ENCODE measurements around the gene TRIM63. TPM values are rescaled to one million over a fixed set of nuclear protein-coding genes. Genes with fewer than 3 reads are reported as not detected.
A peak's percentile ranks its signal among the peaks of the same experiment; 100 is the strongest.

Gene TRIM63
- total and polyA plus RNA-seq, 7 donors = 74.2 to 2,937 (median 541) TPM

- Histone ChIP-seq H3K27ac (peak overlapping the region; percentile 88), H3K9me3 (no peaks in the 10 kb centered on the region)
- peak; percentile 5 to 19 (median 10) for ATAC-seq
These were observed 21.0 kb downstream of the TRIM63 start for GRCh38 chr1:26046246-26047095.

DNA sequence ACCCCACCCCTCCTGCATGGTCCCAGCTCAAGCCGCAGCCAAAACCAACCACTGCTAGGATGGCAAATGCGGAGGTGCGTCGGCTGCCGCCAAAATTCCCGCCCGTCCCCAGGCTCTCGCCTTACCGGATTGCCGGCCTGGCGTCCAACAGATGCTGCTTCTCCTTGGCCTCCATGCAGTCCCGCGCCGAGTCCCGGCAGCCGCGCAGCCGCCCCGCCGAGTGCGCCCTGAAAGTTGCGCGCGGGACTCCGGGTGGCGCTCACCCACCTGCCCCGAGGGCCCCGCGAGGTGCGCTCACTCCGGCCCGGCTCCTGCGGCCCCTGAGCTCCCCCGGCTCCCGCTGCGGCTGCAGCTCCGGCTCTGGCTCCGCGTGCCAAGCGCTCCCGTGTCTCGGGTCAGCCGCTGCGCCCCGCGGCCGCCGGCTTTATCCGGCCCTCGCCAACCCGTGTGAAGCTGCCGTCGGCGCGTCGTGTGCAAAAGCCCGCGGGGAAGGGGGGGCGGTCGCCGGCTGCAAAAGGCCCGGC lies 21.6 kb downstream of the TRIM63 start, which contains the start of gene SLC30A2:
Gene SLC30A2, minus strand, starts transcription at position 397 of the 524 bp plus-strand sequence. Its CDS starts 222 bp downstream, at position 175.
- H3K27ac ChIP-seq = peak within 1 kb of the TSS; percentile 88
- H3K4me1 ChIP-seq = peaks cover 7% of the 10 kb centered on the region
- intact Hi-C loops (cut with DNase I) = no loop called here
- TF ChIP-seq, protein P1, sequence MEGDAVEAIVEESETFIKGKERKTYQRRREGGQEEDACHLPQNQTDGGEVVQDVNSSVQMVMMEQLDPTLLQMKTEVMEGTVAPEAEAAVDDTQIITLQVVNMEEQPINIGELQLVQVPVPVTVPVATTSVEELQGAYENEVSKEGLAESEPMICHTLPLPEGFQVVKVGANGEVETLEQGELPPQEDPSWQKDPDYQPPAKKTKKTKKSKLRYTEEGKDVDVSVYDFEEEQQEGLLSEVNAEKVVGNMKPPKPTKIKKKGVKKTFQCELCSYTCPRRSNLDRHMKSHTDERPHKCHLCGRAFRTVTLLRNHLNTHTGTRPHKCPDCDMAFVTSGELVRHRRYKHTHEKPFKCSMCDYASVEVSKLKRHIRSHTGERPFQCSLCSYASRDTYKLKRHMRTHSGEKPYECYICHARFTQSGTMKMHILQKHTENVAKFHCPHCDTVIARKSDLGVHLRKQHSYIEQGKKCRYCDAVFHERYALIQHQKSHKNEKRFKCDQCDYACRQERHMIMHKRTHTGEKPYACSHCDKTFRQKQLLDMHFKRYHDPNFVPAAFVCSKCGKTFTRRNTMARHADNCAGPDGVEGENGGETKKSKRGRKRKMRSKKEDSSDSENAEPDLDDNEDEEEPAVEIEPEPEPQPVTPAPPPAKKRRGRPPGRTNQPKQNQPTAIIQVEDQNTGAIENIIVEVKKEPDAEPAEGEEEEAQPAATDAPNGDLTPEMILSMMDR (IDR thresholded peaks at IDR 0.05) = no peak
- no peak for DNase-seq
- H3K27me3 ChIP-seq (ENCODE audit: insufficient read depth in 3 of 3, low read length in 2 of 3) = peaks cover 0 to 8% (median 0%) of the 10 kb centered on the region in 3 donors
- 0 to 1% (median 0%) methylated on average over 40 to 61 of the region's 62 CpGs for WGBS, 3 donors
- H3K36me3 ChIP-seq (ENCODE audit: insufficient read depth in 1 of 2, low read depth in 1 of 2) = peaks cover 0 to under 1% of the 10 kb centered on the region in 2 donors
- H3K4me3 ChIP-seq = peak within 1 kb of the TSS; percentile 53
- peak in 2 of 4 donors; percentile 1 to 42 for ATAC-seq
- no peaks in the 10 kb centered on the region for H3K9me3 ChIP-seq

More at GRCh38 chr1:26046246-26047095, 21.0 kb downstream of the TRIM63 start:
- WGBS, 3 donors = 6 to 16% (median 7%) methylated on average over 49 to 57 of the region's 57 CpGs
- peaks cover 7% of the 10 kb centered on the region for H3K4me1 ChIP-seq
- intact Hi-C loops (cut with DNase I) = no loop called here
- H3K36me3 ChIP-seq (ENCODE audit: insufficient read depth in 1 of 2, low read depth in 1 of 2) = peaks cover 0 to 8% of the 10 kb centered on the region in 2 donors
- H3K4me3 ChIP-seq = peak overlapping the region; percentile 53
- peak in 1 of 2 donors; percentile 87 for DNase-seq
- TF ChIP-seq, protein P1 (IDR thresholded peaks at IDR 0.05) = no peak
- H3K27me3 ChIP-seq (ENCODE audit: insufficient read depth in 3 of 3, low read length in 2 of 3) = peaks cover 0 to 8% (median 0%) of the 10 kb centered on the region in 3 donors

GRCh38 chr1:26044971-26045721 lies 22.3 kb downstream of the TRIM63 start:
- no peaks in the 10 kb centered on the region for H3K36me3 ChIP-seq (ENCODE audit: insufficient read depth in 1 of 2, low read depth in 1 of 2)
- intact Hi-C loops (cut with DNase I) = no loop called here
- peaks cover 0 to 8% (median 0%) of the 10 kb centered on the region in 3 donors for H3K27me3 ChIP-seq (ENCODE audit: insufficient read depth in 3 of 3, low read length in 2 of 3)
- TF ChIP-seq, protein P1 (IDR thresholded peaks at IDR 0.05) = no peak
- DNase-seq (peak in 1 of 2 donors; percentile 29), ATAC-seq (peak in 2 of 4 donors; percentile 0 to 5)
- peaks cover 7% of the 10 kb centered on the region for H3K4me1 ChIP-seq
- no peaks in the 10 kb centered on the region for H3K9me3 ChIP-seq
- H3K4me3 ChIP-seq = peak overlapping the region; percentile 53
- 37 to 61% (median 38%) methylated on average over 20 to 29 of the region's 29 CpGs for WGBS, 3 donors
- H3K27ac ChIP-seq = peak overlapping the region; percentile 54

DNA sequence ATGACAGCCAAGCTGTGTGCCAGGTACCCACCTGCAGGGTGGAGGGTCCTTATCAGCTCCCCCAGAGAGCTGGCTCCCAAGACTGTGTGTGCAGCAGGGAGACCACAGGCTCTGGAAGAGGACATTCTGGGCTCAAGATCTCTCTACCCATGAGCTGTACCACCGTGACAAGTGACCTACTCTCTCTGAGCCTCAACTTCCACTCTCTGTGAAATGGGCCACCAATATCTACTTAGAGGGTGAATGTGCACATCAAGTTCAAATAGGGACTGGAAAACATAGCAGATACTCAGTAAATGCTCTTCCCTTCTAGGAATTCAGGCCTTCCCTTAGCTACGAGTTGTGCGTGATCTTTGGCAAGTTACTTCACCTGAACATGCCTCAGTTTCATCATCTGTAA lies 23.0 kb downstream of the TRIM63 start:
- no peak overlapping the region for H3K27ac ChIP-seq
- TF ChIP-seq, protein P1 (IDR thresholded peaks at IDR 0.05) = no peak
- DNase-seq (no peak), ATAC-seq (no peak)
- no peaks in the 10 kb centered on the region for H3K9me3 ChIP-seq
- intact Hi-C loops (cut with DNase I) = no loop called here
- H3K4me1 ChIP-seq = peaks cover 7% of the 10 kb centered on the region
- 86 to 94% (median 92%) methylated on average over 3 of the region's 3 CpGs for WGBS, 3 donors
- no peaks in the 10 kb centered on the region for H3K36me3 ChIP-seq (ENCODE audit: insufficient read depth in 1 of 2, low read depth in 1 of 2)
- H3K27me3 ChIP-seq (ENCODE audit: insufficient read depth in 3 of 3, low read length in 2 of 3) = peaks cover 0 to 8% (median 0%) of the 10 kb centered on the region in 3 donors
- H3K4me3 ChIP-seq = no peak overlapping the region

All from psoas muscle (tissue), 8 donors.